Left lung (tissue), 10 donors: ENCODE data around the gene TPST1. TPM values are rescaled to one million over a fixed set of nuclear protein-coding genes. Genes with fewer than 3 reads are reported as not detected.

Experiments
- ATAC-seq: fragments of 200-7000 bp; cut with Tn5 transposase; one replicate; pipeline ENCODE4 v1.9.1; 2020; ENCODE audit warnings: moderate library complexity
- DNase-seq, 4 donors: peaks; one replicate each; pipeline ENCODE4 v3.0.0-alpha.2; 2013 to 2020
- H3K27ac ChIP-seq, 2 donors: fragments of 200-600 bp; sonication (generic) in 1 of 2; one replicate each; pipeline versions ENCODE4 v1.5.0 to v1.8.0; 2020 to 2021
- H3K27me3 ChIP-seq, 2 donors: fragments of 200-600 bp; sonication (generic) in 1 of 2; one replicate each; pipeline versions ENCODE4 v1.5.0 to v1.8.0; 2020 to 2021
- H3K36me3 ChIP-seq, 2 donors: fragments of 200-600 bp; sonication (generic) in 1 of 2; one replicate each; pipeline versions ENCODE4 v1.5.0 to v1.8.0; 2020 to 2021
- H3K4me1 ChIP-seq, 2 donors: fragments of 200-600 bp; one replicate each; pipeline ENCODE4 v1.8.0; 2021
- H3K4me3 ChIP-seq, 2 donors: fragments of 200-600 bp; sonication (generic) in 1 of 2; one replicate each; pipeline versions ENCODE4 v1.5.0 to v1.8.0; 2020 to 2021; ENCODE audit warnings: mild to moderate bottlenecking in 1 of 2
- H3K9me3 ChIP-seq, 2 donors: fragments of 200-600 bp; sonication (generic) in 1 of 2; one replicate each; pipeline versions ENCODE4 v1.5.0 to v1.8.0; 2020 to 2021
- CTCF ChIP-seq, 2 donors: fragments of 200-600 bp; sonication (generic) in 1 of 2; IDR thresholded peaks; one replicate each; pipeline versions ENCODE4 v1.5.0 to v1.8.0; 2021; ENCODE audit warnings: antibody characterized with exemption in 2 of 2
- intact Hi-C, 2 donors: fragments of 100-400 bp; cut with DNase I; formaldehyde crosslinking; loops; one replicate each; pipeline versions ENCODE4 v1.11.2 to v1.14.2; 2022
- polyA plus RNA-seq, 6 donors: library from polyadenylated mRNA; unstranded; fragments of 120-200 nt; gene quantifications; one replicate each; pipeline ENCODE4 v1.2.1, GENCODE V29; 2013; ENCODE audit not compliant: insufficient read length in 6 of 6
- total RNA-seq, 2 donors: library from RNA; stranded (reverse); fragmentation: NEBNext Ultra II Directional; extraction: Animal tissue kit (Norgen Biotek cat#: 25700); gene quantifications; one replicate each; pipeline ENCODE4 v1.2.1, GENCODE V29; 2021
- donor health status: DM: no; HTN: yes; CAD: no.
- donor health status: DM: no; HTN: no; CAD: no.

The TPST1 gene
- total and polyA plus RNA-seq, 8 donors: 30.5 to 64.1 (median 50.4) TPM

- H3K4me1 ChIP-seq: peaks cover 0 to 10% of the 10 kb centered on the region in 2 donors
- no peaks in the 10 kb centered on the region for H3K27me3 ChIP-seq
- DNase-seq (no peak), ATAC-seq (no peak)
- intact Hi-C loops: no loop called here
- H3K9me3 ChIP-seq: peaks cover 0 to 6% of the 10 kb centered on the region in 2 donors
- H3K27ac ChIP-seq: no peak overlapping the region
- no peak for TF ChIP-seq CTCF (IDR thresholded peaks at IDR 0.05)
- no peaks in the 10 kb centered on the region for H3K36me3 ChIP-seq
- no peak overlapping the region for H3K4me3 ChIP-seq
Observed at GRCh38 chr7:66233638-66234037, 28.5 kb downstream of the TPST1 start.

GRCh38 chr7:66236713-66237303 is 31.7 kb downstream of the TPST1 start:
- Histone ChIP-seq H3K4me3 (no peak overlapping the region), H3K4me1 (peaks cover 0 to 14% of the 10 kb centered on the region in 2 donors), H3K9me3 (peaks cover 0 to 6% of the 10 kb centered on the region in 2 donors), H3K36me3 (peaks cover 0 to 9% of the 10 kb centered on the region in 2 donors), H3K27ac (no peak overlapping the region), H3K27me3 (no peaks in the 10 kb centered on the region)
- ATAC-seq (peak; percentile 19), DNase-seq (no peak)
- intact Hi-C loops: no loop called here
- TF ChIP-seq CTCF (IDR thresholded peaks at IDR 0.05): no peak

- Histone ChIP-seq H3K27ac (peak overlapping the region in 1 of 2 donors; percentile 22), H3K9me3 (no peaks in the 10 kb centered on the region), H3K36me3 (peaks cover 0 to 9% of the 10 kb centered on the region in 2 donors), H3K4me3 (no peak overlapping the region), H3K4me1 (peaks cover 0 to 14% of the 10 kb centered on the region in 2 donors), H3K27me3 (no peaks in the 10 kb centered on the region)
- intact Hi-C loops: no loop called here
- DNase-seq (peak in 1 of 4 donors; percentile 19), ATAC-seq (peak; percentile 68)
- TF ChIP-seq CTCF (IDR thresholded peaks at IDR 0.05): no peak
Observed at GRCh38 chr7:66237906-66238772, 33.0 kb downstream of the TPST1 start.

- Histone ChIP-seq H3K27ac (peak overlapping the region in 1 of 2 donors; percentile 22), H3K9me3 (no peaks in the 10 kb centered on the region), H3K36me3 (peaks cover 0 to 9% of the 10 kb centered on the region in 2 donors), H3K4me3 (no peak overlapping the region), H3K4me1 (peaks cover 0 to 14% of the 10 kb centered on the region in 2 donors), H3K27me3 (no peaks in the 10 kb centered on the region)
- intact Hi-C loops: no loop called here
- TF ChIP-seq CTCF (IDR thresholded peaks at IDR 0.05): no peak
- peak; percentile 43 for ATAC-seq
- no peak for DNase-seq
Observed at GRCh38 chr7:66238773-66239466, 33.8 kb downstream of the TPST1 start.

- no peak for DNase-seq
- no peak for ATAC-seq
- Histone ChIP-seq H3K9me3 (no peaks in the 10 kb centered on the region), H3K27me3 (no peaks in the 10 kb centered on the region), H3K36me3 (peaks cover 0 to 9% of the 10 kb centered on the region in 2 donors), H3K4me1 (peaks cover 0 to 16% of the 10 kb centered on the region in 2 donors), H3K4me3 (no peak overlapping the region), H3K27ac (no peak overlapping the region)
- TF ChIP-seq CTCF (IDR thresholded peaks at IDR 0.05): no peak
- intact Hi-C loops: no loop called here
Observed at GRCh38 chr7:66239467-66239856, 34.3 kb downstream of the TPST1 start.
